ENCODE measurements around the gene PDE3A. TPM values are rescaled to one million over a fixed set of nuclear protein-coding genes. Genes with fewer than 3 reads are reported as not detected.
A peak's percentile ranks its signal among the peaks of the same experiment; 100 is the strongest.

The PDE3A gene
- total RNA-seq, 1 donor from 2014 or later, result 2.4 TPM

GRCh38 chr12:20368651-20369304 lies 441 bp downstream of the PDE3A start:
- DNase-seq (ENCODE audit: low read depth, low spot score), result peak; percentile 39
- no peaks in the 10 kb centered on the region for H3K9me3 Mint-ChIP-seq
- peak overlapping the region; percentile 95 for H3K4me3 Mint-ChIP-seq
- no peak for TF ChIP-seq CTCF (conservative IDR thresholded peaks at IDR 0.05)
- peaks cover 42% of the 10 kb centered on the region for H3K27me3 Mint-ChIP-seq (ENCODE audit: low read depth)
- no peaks in the 10 kb centered on the region for H3K36me3 Mint-ChIP-seq (ENCODE audit: low read depth)
- peaks cover 11% of the 10 kb centered on the region for H3K4me1 Mint-ChIP-seq
- peak overlapping the region; percentile 96 for H3K27ac Mint-ChIP-seq (ENCODE audit: unreplicated experiment)

DNA sequence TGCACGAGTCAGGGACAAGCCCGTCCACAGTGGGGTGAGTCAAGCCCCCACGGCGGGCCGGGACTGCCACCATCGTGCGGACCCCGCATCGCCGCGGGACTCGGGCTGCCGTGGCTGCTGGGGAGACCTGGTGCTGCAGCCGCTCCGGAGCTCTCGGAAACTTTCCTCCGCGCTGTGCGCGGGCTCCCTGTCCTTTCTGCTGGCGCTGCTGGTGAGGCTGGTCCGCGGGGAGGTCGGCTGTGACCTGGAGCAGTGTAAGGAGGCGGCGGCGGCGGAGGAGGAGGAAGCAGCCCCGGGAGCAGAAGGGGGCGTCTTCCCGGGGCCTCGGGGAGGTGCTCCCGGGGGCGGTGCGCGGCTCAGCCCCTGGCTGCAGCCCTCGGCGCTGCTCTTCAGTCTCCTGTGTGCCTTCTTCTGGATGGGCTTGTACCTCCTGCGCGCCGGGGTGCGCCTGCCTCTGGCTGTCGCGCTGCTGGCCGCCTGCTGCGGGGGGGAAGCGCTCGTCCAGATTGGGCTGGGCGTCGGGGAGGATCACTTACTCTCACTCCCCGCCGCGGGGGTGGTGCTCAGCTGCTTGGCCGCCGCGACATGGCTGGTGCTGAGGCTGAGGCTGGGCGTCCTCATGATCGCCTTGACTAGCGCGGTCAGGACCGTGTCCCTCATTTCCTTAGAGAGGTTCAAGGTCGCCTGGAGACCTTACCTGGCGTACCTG lies 1.1 kb downstream of the PDE3A start:
- H3K36me3 Mint-ChIP-seq (ENCODE audit: low read depth), result no peaks in the 10 kb centered on the region
- H3K9me3 Mint-ChIP-seq, result no peaks in the 10 kb centered on the region
- H3K27ac Mint-ChIP-seq (ENCODE audit: unreplicated experiment), result no peak overlapping the region
- peak; percentile 41 for TF ChIP-seq CTCF (conservative IDR thresholded peaks at IDR 0.05)
- H3K4me1 Mint-ChIP-seq, result peaks cover 18% of the 10 kb centered on the region
- DNase-seq (ENCODE audit: low read depth, low spot score), result peak; percentile 54
- H3K27me3 Mint-ChIP-seq (ENCODE audit: low read depth), result peaks cover 42% of the 10 kb centered on the region
- peak overlapping the region; percentile 95 for H3K4me3 Mint-ChIP-seq

DNA sequence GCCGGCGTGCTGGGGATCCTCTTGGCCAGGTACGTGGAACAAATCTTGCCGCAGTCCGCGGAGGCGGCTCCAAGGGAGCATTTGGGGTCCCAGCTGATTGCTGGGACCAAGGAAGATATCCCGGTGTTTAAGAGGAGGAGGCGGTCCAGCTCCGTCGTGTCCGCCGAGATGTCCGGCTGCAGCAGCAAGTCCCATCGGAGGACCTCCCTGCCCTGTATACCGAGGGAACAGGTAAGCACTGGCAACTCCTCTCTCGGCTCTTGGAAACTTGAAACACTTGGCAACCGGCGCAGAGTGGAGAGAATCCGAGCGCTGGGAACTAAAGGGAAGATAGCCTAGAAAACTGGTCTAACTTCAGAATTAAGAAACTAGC lies 1.7 kb downstream of the PDE3A start:
- no peaks in the 10 kb centered on the region for H3K9me3 Mint-ChIP-seq
- peaks cover 42% of the 10 kb centered on the region for H3K27me3 Mint-ChIP-seq (ENCODE audit: low read depth)
- H3K4me3 Mint-ChIP-seq, result peak overlapping the region; percentile 95
- peaks cover 22% of the 10 kb centered on the region for H3K4me1 Mint-ChIP-seq
- no peak for TF ChIP-seq CTCF (conservative IDR thresholded peaks at IDR 0.05)
- DNase-seq (ENCODE audit: low read depth, low spot score), result peak; percentile 1
- H3K27ac Mint-ChIP-seq (ENCODE audit: unreplicated experiment), result no peak overlapping the region
- H3K36me3 Mint-ChIP-seq (ENCODE audit: low read depth), result no peaks in the 10 kb centered on the region

DNA sequence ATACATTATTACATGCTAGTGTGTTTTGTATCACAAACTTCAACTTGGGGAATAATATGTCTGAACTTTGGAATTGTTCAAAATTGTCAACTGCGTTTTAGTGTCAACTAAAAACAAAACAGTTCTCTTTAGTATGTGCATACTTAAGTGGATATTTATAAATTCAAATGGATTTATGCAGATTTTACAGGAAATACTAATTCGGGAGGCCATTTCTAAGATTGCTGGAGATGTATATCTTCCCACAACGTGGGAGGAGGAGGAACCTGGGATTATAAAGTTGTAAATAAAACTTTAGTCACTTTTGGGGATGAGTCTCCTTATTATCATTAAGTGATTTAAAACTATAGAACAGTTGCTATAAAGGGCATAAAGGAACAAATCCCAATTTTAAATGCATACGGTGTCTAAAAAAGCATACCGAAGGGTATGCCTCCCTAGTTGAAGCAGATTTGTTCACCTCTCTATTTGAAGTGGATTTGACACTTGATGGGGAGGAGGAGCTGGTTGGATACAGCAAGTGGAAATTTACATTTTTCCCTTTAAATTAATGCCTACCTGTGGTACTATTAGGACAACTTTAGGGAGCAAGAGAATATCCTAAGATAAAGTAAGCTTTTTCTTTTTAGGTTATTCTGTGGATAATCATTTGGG lies 2.7 kb downstream of the PDE3A start:
- Mint-ChIP-seq H3K4me3 (peak overlapping the region; percentile 47), H3K36me3 (ENCODE audit: low read depth) (no peaks in the 10 kb centered on the region), H3K9me3 (no peaks in the 10 kb centered on the region), H3K27me3 (ENCODE audit: low read depth) (peaks cover 42% of the 10 kb centered on the region), H3K4me1 (peaks cover 22% of the 10 kb centered on the region), H3K27ac (ENCODE audit: unreplicated experiment) (no peak overlapping the region)
- TF ChIP-seq CTCF (conservative IDR thresholded peaks at IDR 0.05), result no peak
- DNase-seq (ENCODE audit: low read depth, low spot score), result no peak

GRCh38 chr12:20372326-20373096 lies 4.2 kb downstream of the PDE3A start:
- DNase-seq (ENCODE audit: low read depth, low spot score), result no peak
- TF ChIP-seq CTCF (conservative IDR thresholded peaks at IDR 0.05), result no peak
- H3K27ac Mint-ChIP-seq (ENCODE audit: unreplicated experiment), result no peak overlapping the region
- H3K27me3 Mint-ChIP-seq (ENCODE audit: low read depth), result peaks cover 35% of the 10 kb centered on the region
- peaks cover 21% of the 10 kb centered on the region for H3K4me1 Mint-ChIP-seq
- H3K9me3 Mint-ChIP-seq, result no peaks in the 10 kb centered on the region
- H3K4me3 Mint-ChIP-seq, result peak overlapping the region; percentile 56
- no peaks in the 10 kb centered on the region for H3K36me3 Mint-ChIP-seq (ENCODE audit: low read depth)

Measured in neural crest cell (in vitro differentiated cells).